ENCODE results near the gene MAT2A. TPM values are rescaled to one million over a fixed set of nuclear protein-coding genes. Genes with fewer than 3 reads are reported as not detected.
"Not testable (repeated sequence)": the region's sequence is repeated elsewhere in the genome, so short reads cannot be mapped to it uniquely, and the experiment has no call there.

Gene MAT2A
- total RNA-seq, 1 donor, result 140 TPM

GRCh38 chr2:85545780-85546240 lies 6.8 kb downstream of the MAT2A start:
- DNase-seq (ENCODE audit: low read depth in 2 of 3, low spot score in 2 of 3), result no peak

GRCh38 chr2:85547089-85547858 lies 8.3 kb downstream of the MAT2A start:
- DNase-seq (ENCODE audit: low read depth in 2 of 3, low spot score in 2 of 3), result no peak

- DNase-seq (ENCODE audit: low read depth in 2 of 3, low spot score in 2 of 3), result no peak
Measured at GRCh38 chr2:85547859-85548607, 9.1 kb downstream of the MAT2A start.

GRCh38 chr2:85548608-85548900 lies 9.6 kb downstream of the MAT2A start:
- DNase-seq (ENCODE audit: low read depth in 2 of 3, low spot score in 2 of 3), result no peak

- no peak for DNase-seq (ENCODE audit: low read depth in 2 of 3, low spot score in 2 of 3)
Measured at GRCh38 chr2:85549095-85549494, 10.1 kb downstream of the MAT2A start.

GRCh38 chr2:85549826-85550225 lies 10.9 kb downstream of the MAT2A start:
- DNase-seq (ENCODE audit: low read depth in 2 of 3, low spot score in 2 of 3), result no peak

- DNase-seq (ENCODE audit: low read depth in 2 of 3, low spot score in 2 of 3), result peak in 2 of 3 donors; percentile 54 to 78
Measured at GRCh38 chr2:85550486-85550885, 11.5 kb downstream of the MAT2A start.

- DNase-seq (ENCODE audit: low read depth in 2 of 3, low spot score in 2 of 3), result peak; percentile 74 to 93 (median 84)
Measured at GRCh38 chr2:85551698-85552678, 13.0 kb downstream of the MAT2A start.

- DNase-seq (ENCODE audit: low read depth in 2 of 3, low spot score in 2 of 3), result no peak
Measured at GRCh38 chr2:85553184-85553583, 14.2 kb downstream of the MAT2A start.

- DNase-seq (ENCODE audit: low read depth in 2 of 3, low spot score in 2 of 3), result no peak
Measured at GRCh38 chr2:85554980-85555612, 16.1 kb downstream of the MAT2A start.

GRCh38 chr2:85557130-85557529 lies 18.2 kb downstream of the MAT2A start:
- no peak for DNase-seq (ENCODE audit: low read depth in 2 of 3, low spot score in 2 of 3)

GRCh38 chr2:85558160-85558559 lies 19.2 kb downstream of the MAT2A start:
- no peak for DNase-seq (ENCODE audit: low read depth in 2 of 3, low spot score in 2 of 3)

GRCh38 chr2:85560403-85560726 lies 21.4 kb downstream of the MAT2A start:
- not testable (repeated sequence) for DNase-seq (ENCODE audit: low read depth in 2 of 3, low spot score in 2 of 3)

- no peak for DNase-seq (ENCODE audit: low read depth in 2 of 3, low spot score in 2 of 3)
Measured at GRCh38 chr2:85560812-85561279, 21.9 kb downstream of the MAT2A start.

GRCh38 chr2:85561280-85562212 lies 22.6 kb downstream of the MAT2A start, which contains the start of gene GGCX:
TSS of gene GGCX (minus strand) at chr2:85561493. CDS start at chr2:85561428, 65 bp downstream.
- DNase-seq (ENCODE audit: low read depth in 2 of 3, low spot score in 2 of 3), result peak; percentile 78 to 97 (median 95)

GRCh38 chr2:85564144-85564563 lies 25.2 kb downstream of the MAT2A start:
- no peak for DNase-seq (ENCODE audit: low read depth in 2 of 3, low spot score in 2 of 3)

GRCh38 chr2:85566265-85566664 lies 27.3 kb downstream of the MAT2A start:
- no peak for DNase-seq (ENCODE audit: low read depth in 2 of 3, low spot score in 2 of 3)

- no peak for DNase-seq (ENCODE audit: low read depth in 2 of 3, low spot score in 2 of 3)
Measured at GRCh38 chr2:85575739-85576138, 36.8 kb downstream of the MAT2A start.

- DNase-seq (ENCODE audit: low read depth in 2 of 3, low spot score in 2 of 3), result no peak
Measured at GRCh38 chr2:85577063-85577385, 38.1 kb downstream of the MAT2A start.

Data from hematopoietic multipotent progenitor cell (in vitro differentiated cells).